OCI-LY7 (cell line): Measurements from ENCODE around the gene DOK4. TPM values are rescaled to one million over a fixed set of nuclear protein-coding genes. Genes with fewer than 3 reads are reported as not detected.
A peak's percentile ranks its signal among the peaks of the same experiment; 100 is the strongest.

ENCODE experiments used
- BruUV-seq: library from RNA; stranded (reverse); fragments of 400-500 nt; replicated peaks from 2 replicates; lab custom pipeline; 2021; lab: Mats Ljungman, UMichigan
- CTCF ChIA-PET: fragments of 300-600 bp; sonication (Branson Sonifier 250); formaldehyde crosslinking; loops from one replicate; lab custom pipeline; 2022; ENCODE audit warnings: antibody characterized with exemption; ENCODE audit not compliant: unreplicated experiment; lab: Charles Lee
- POLR2A ChIA-PET: fragments of 300-600 bp; sonication (Branson Sonifier 250); formaldehyde crosslinking; loops from one replicate; lab custom pipeline; 2022; ENCODE audit warnings: antibody characterized with exemption; lab: Charles Lee
- DNase-seq: peaks from one replicate; pipeline ENCODE4 v3.0.0-alpha.2; 2015; ENCODE audit warnings: low spot score
- H2AFZ ChIP-seq: fragments of 200-600 bp; sonication (generic), shearing (Covaris generic); 2 replicates; pipeline ENCODE4 v1.6.1; 2014; ENCODE audit warnings: mild to moderate bottlenecking, antibody characterized with exemption, low read length, moderate library complexity
- H3K27ac ChIP-seq: fragments of 200-600 bp; sonication (generic); 2 replicates; pipeline ENCODE4 v1.5.1; 2014; ENCODE audit warnings: mixed run types, low read depth, mild to moderate bottlenecking, moderate library complexity, low read length, inconsistent platforms; ENCODE audit not compliant: poor library complexity, severe bottlenecking
- H3K36me3 ChIP-seq: fragments of 200-600 bp; sonication (generic); 2 replicates; pipeline ENCODE4 v1.6.1; 2014; ENCODE audit warnings: mild to moderate bottlenecking, antibody characterized with exemption, low read length, moderate library complexity, mixed read lengths; ENCODE audit not compliant: insufficient read depth
- H3K4me1 ChIP-seq: fragments of 200-600 bp; sonication (generic); 2 replicates; pipeline ENCODE4 v1.5.1; 2014; ENCODE audit warnings: mild to moderate bottlenecking, low read length; ENCODE audit not compliant: insufficient read depth, poor library complexity, severe bottlenecking
- H3K4me2 ChIP-seq: fragments of 200-600 bp; sonication (generic); 2 replicates; pipeline ENCODE4 v1.6.1; 2014; ENCODE audit warnings: mild to moderate bottlenecking, low read length
- H3K4me3 ChIP-seq: fragments of 200-600 bp; sonication (generic); 2 replicates; pipeline ENCODE4 v1.5.1; 2014; ENCODE audit warnings: mild to moderate bottlenecking, low read depth, low read length; ENCODE audit not compliant: poor library complexity, severe bottlenecking
- H3K79me2 ChIP-seq: fragments of 200-600 bp; sonication (generic); 2 replicates; pipeline ENCODE4 v1.6.1; 2016; ENCODE audit warnings: low read depth, mild to moderate bottlenecking, low read length, moderate library complexity, mixed read lengths; ENCODE audit not compliant: insufficient read depth
- H3K9me2 ChIP-seq: fragments of 200-600 bp; sonication (generic); 2 replicates; pipeline ENCODE4 v1.6.1; 2016; ENCODE audit warnings: mild to moderate bottlenecking, low read length, mixed read lengths; ENCODE audit not compliant: insufficient read depth
- H3K9me3 ChIP-seq: fragments of 200-600 bp; sonication (generic); 2 replicates; pipeline ENCODE4 v1.6.1; 2014; ENCODE audit warnings: mild to moderate bottlenecking, mixed run types, low read length, mixed read lengths
- H4K20me1 ChIP-seq: fragments of 200-600 bp; sonication (generic); 2 replicates; pipeline ENCODE4 v1.6.1; 2014; ENCODE audit warnings: mild to moderate bottlenecking, antibody characterized with exemption, low read length, moderate library complexity, mixed read lengths; ENCODE audit not compliant: insufficient read depth
- CTCF ChIP-seq: fragments of 200-600 bp; sonication (generic); conservative IDR thresholded peaks from 2 replicates; pipeline ENCODE4 v1.5.1; 2014; ENCODE audit warnings: mild to moderate bottlenecking, antibody characterized with exemption, low read length, moderate library complexity, mixed read lengths
- EZH2phosphoT487 ChIP-seq: fragments of 200-600 bp; sonication (generic); IDR thresholded peaks from 2 replicates; pipeline ENCODE4 v1.6.1; 2018; ENCODE audit warnings: low read depth, borderline replicate concordance, mild to moderate bottlenecking, mixed run types, antibody characterized with exemption, low read length, moderate library complexity, mixed read lengths
- intact Hi-C: fragments of 100-400 bp; cut with micrococcal nuclease; formaldehyde crosslinking; loops from one replicate; pipeline ENCODE4 v1.10.0; 2022; ENCODE audit not compliant: unreplicated experiment
- total RNA-seq, 2 experiments: library from RNA; depleted of rRNA in 1 of 2; stranded (reverse); fragments of >200 nt in 1 of 2; shearing (Covaris generic) in 1 of 2; gene quantifications; 2 replicates each; pipeline ENCODE4 v1.2.3, GENCODE V29; 2014 to 2022

Gene DOK4
- total RNA-seq, 2 experiments from 2014 or later, result 0.09 to 1.0 TPM

GRCh38 chr16:57529391-57530103 is 43.3 kb upstream of the DOK4 start:
- ChIA-PET POLR2A (no interaction called here), CTCF (no interaction called here)
- TF ChIP-seq CTCF (no peak), EZH2phosphoT487 (no peak)
- no TSS peak for BruUV-seq
- no peaks in the 10 kb centered on the region for H3K36me3 ChIP-seq
- peak overlapping the region; percentile 55 for H3K4me2 ChIP-seq
- peak overlapping the region; percentile 2 for H3K4me3 ChIP-seq
- intact Hi-C loops, result no loop called here
- no peaks in the 10 kb centered on the region for H3K9me2 ChIP-seq
- no peak for DNase-seq
- H3K79me2 ChIP-seq, result no peaks in the 10 kb centered on the region
- no peaks in the 10 kb centered on the region for H4K20me1 ChIP-seq
- H2AFZ ChIP-seq, result no peak overlapping the region
- H3K4me1 ChIP-seq, result peaks cover 64% of the 10 kb centered on the region
- H3K9me3 ChIP-seq, result no peaks in the 10 kb centered on the region
- peak overlapping the region; percentile 39 for H3K27ac ChIP-seq

- intact Hi-C loops, result no loop called here
- POLR2A ChIA-PET, result interaction anchor here (0.6 to 1.4 kb wide), 4 partner anchors 9 to 496 kb away, joined by 3 to 5 read pairs (median 4); no protein-coding TSS in a partner anchor
Measured at GRCh38 chr16:57528499-57529390, 42.5 kb upstream of the DOK4 start.

More at GRCh38 chr16:57528499-57529390, 42.5 kb upstream of the DOK4 start:
- Histone ChIP-seq H3K27ac (no peak overlapping the region), H3K4me3 (no peak overlapping the region), H3K36me3 (no peaks in the 10 kb centered on the region), H3K4me1 (peaks cover 57% of the 10 kb centered on the region), H3K4me2 (no peak overlapping the region), H3K9me3 (no peaks in the 10 kb centered on the region), H3K9me2 (no peaks in the 10 kb centered on the region), H4K20me1 (no peaks in the 10 kb centered on the region), H2AFZ (no peak overlapping the region), H3K79me2 (no peaks in the 10 kb centered on the region)
- CTCF ChIA-PET, result no interaction called here
- no peak for DNase-seq
- BruUV-seq, result no TSS peak
- TF ChIP-seq CTCF (no peak), EZH2phosphoT487 (no peak)
